ENCODE data around the gene MYO5C.

Gene MYO5C

GRCh38 chr15:52263563-52264282 lies 31.9 kb downstream of the MYO5C start:
- no peaks in the 10 kb centered on the region for H3K9me3 ChIP-seq (ENCODE audit: control insufficient read depth in 1 of 2, low read length in 2 of 2)
- H3K36me3 ChIP-seq (ENCODE audit: control insufficient read depth in 1 of 2, insufficient read depth in 2 of 2, low read length in 2 of 2), result peaks cover 0 to 3% of the 10 kb centered on the region in 2 donors
- no peak overlapping the region for H3K4me3 ChIP-seq (ENCODE audit: low read depth in 1 of 2, low read length in 2 of 2)
- H3K4me1 ChIP-seq (ENCODE audit: control insufficient read depth in 1 of 2, insufficient read depth in 2 of 2, low read length in 2 of 2), result no peaks in the 10 kb centered on the region
- peak overlapping the region; percentile 11 for H3K27ac ChIP-seq (ENCODE audit: low read length)
- H3K27me3 ChIP-seq (ENCODE audit: low read depth, low read length), result no peaks in the 10 kb centered on the region

- Histone ChIP-seq H3K27ac (ENCODE audit: low read length) (peak overlapping the region; percentile 1), H3K4me1 (ENCODE audit: control insufficient read depth in 1 of 2, insufficient read depth in 2 of 2, low read length in 2 of 2) (no peaks in the 10 kb centered on the region), H3K36me3 (ENCODE audit: control insufficient read depth in 1 of 2, insufficient read depth in 2 of 2, low read length in 2 of 2) (no peaks in the 10 kb centered on the region), H3K9me3 (ENCODE audit: control insufficient read depth in 1 of 2, low read length in 2 of 2) (no peaks in the 10 kb centered on the region), H3K4me3 (ENCODE audit: low read depth in 1 of 2, low read length in 2 of 2) (peak overlapping the region in 1 of 2 donors; percentile 12), H3K27me3 (ENCODE audit: low read depth, low read length) (no peaks in the 10 kb centered on the region)
These were observed 33.2 kb downstream of the MYO5C start for GRCh38 chr15:52262364-52262763.

- Histone ChIP-seq H3K27ac (ENCODE audit: low read length) (peak overlapping the region; percentile 1), H3K27me3 (ENCODE audit: low read depth, low read length) (no peaks in the 10 kb centered on the region), H3K4me3 (ENCODE audit: low read depth in 1 of 2, low read length in 2 of 2) (no peak overlapping the region), H3K4me1 (ENCODE audit: control insufficient read depth in 1 of 2, insufficient read depth in 2 of 2, low read length in 2 of 2) (no peaks in the 10 kb centered on the region), H3K36me3 (ENCODE audit: control insufficient read depth in 1 of 2, insufficient read depth in 2 of 2, low read length in 2 of 2) (no peaks in the 10 kb centered on the region), H3K9me3 (ENCODE audit: control insufficient read depth in 1 of 2, low read length in 2 of 2) (no peaks in the 10 kb centered on the region)
These were observed 33.9 kb downstream of the MYO5C start for GRCh38 chr15:52261498-52262242.

GRCh38 chr15:52261026-52261425 lies 34.6 kb downstream of the MYO5C start:
- no peaks in the 10 kb centered on the region for H3K4me1 ChIP-seq (ENCODE audit: control insufficient read depth in 1 of 2, insufficient read depth in 2 of 2, low read length in 2 of 2)
- H3K27me3 ChIP-seq (ENCODE audit: low read depth, low read length), result no peaks in the 10 kb centered on the region
- H3K27ac ChIP-seq (ENCODE audit: low read length), result no peak overlapping the region

GRCh38 chr15:52259503-52259902 lies 36.1 kb downstream of the MYO5C start:
- no peaks in the 10 kb centered on the region for H3K27me3 ChIP-seq (ENCODE audit: low read depth, low read length)
- H3K27ac ChIP-seq (ENCODE audit: low read length), result no peak overlapping the region
- H3K9me3 ChIP-seq (ENCODE audit: control insufficient read depth in 1 of 2, low read length in 2 of 2), result no peaks in the 10 kb centered on the region
- no peaks in the 10 kb centered on the region for H3K4me1 ChIP-seq (ENCODE audit: control insufficient read depth in 1 of 2, insufficient read depth in 2 of 2, low read length in 2 of 2)
- H3K4me3 ChIP-seq (ENCODE audit: low read depth in 1 of 2, low read length in 2 of 2), result no peak overlapping the region
- H3K36me3 ChIP-seq (ENCODE audit: control insufficient read depth in 1 of 2, insufficient read depth in 2 of 2, low read length in 2 of 2), result no peaks in the 10 kb centered on the region

More at GRCh38 chr15:52261026-52261425, 34.6 kb downstream of the MYO5C start:
- Histone ChIP-seq H3K9me3 (ENCODE audit: control insufficient read depth in 1 of 2, low read length in 2 of 2) (no peaks in the 10 kb centered on the region), H3K4me3 (ENCODE audit: low read depth in 1 of 2, low read length in 2 of 2) (no peak overlapping the region), H3K36me3 (ENCODE audit: control insufficient read depth in 1 of 2, insufficient read depth in 2 of 2, low read length in 2 of 2) (no peaks in the 10 kb centered on the region)

GRCh38 chr15:52258461-52258860 lies 37.1 kb downstream of the MYO5C start:
- no peaks in the 10 kb centered on the region for H3K4me1 ChIP-seq (ENCODE audit: control insufficient read depth in 1 of 2, insufficient read depth in 2 of 2, low read length in 2 of 2)
- H3K27ac ChIP-seq (ENCODE audit: low read length), result no peak overlapping the region
- no peaks in the 10 kb centered on the region for H3K27me3 ChIP-seq (ENCODE audit: low read depth, low read length)
- no peak overlapping the region for H3K4me3 ChIP-seq (ENCODE audit: low read depth in 1 of 2, low read length in 2 of 2)
- H3K9me3 ChIP-seq (ENCODE audit: control insufficient read depth in 1 of 2, low read length in 2 of 2), result no peaks in the 10 kb centered on the region
- H3K36me3 ChIP-seq (ENCODE audit: control insufficient read depth in 1 of 2, insufficient read depth in 2 of 2, low read length in 2 of 2), result no peaks in the 10 kb centered on the region

- no peaks in the 10 kb centered on the region for H3K36me3 ChIP-seq (ENCODE audit: control insufficient read depth in 1 of 2, insufficient read depth in 2 of 2, low read length in 2 of 2)
- H3K27me3 ChIP-seq (ENCODE audit: low read depth, low read length), result no peaks in the 10 kb centered on the region
- H3K4me1 ChIP-seq (ENCODE audit: control insufficient read depth in 1 of 2, insufficient read depth in 2 of 2, low read length in 2 of 2), result no peaks in the 10 kb centered on the region
- H3K27ac ChIP-seq (ENCODE audit: low read length), result no peak overlapping the region
- H3K9me3 ChIP-seq (ENCODE audit: control insufficient read depth in 1 of 2, low read length in 2 of 2), result no peaks in the 10 kb centered on the region
- H3K4me3 ChIP-seq (ENCODE audit: low read depth in 1 of 2, low read length in 2 of 2), result no peak overlapping the region
These were observed 37.9 kb downstream of the MYO5C start for GRCh38 chr15:52257734-52258062.

GRCh38 chr15:52256930-52257733 lies 38.5 kb downstream of the MYO5C start:
- H3K4me1 ChIP-seq (ENCODE audit: control insufficient read depth in 1 of 2, insufficient read depth in 2 of 2, low read length in 2 of 2), result no peaks in the 10 kb centered on the region
- no peak overlapping the region for H3K4me3 ChIP-seq (ENCODE audit: low read depth in 1 of 2, low read length in 2 of 2)
- H3K27ac ChIP-seq (ENCODE audit: low read length), result no peak overlapping the region
- H3K27me3 ChIP-seq (ENCODE audit: low read depth, low read length), result no peaks in the 10 kb centered on the region
- H3K9me3 ChIP-seq (ENCODE audit: control insufficient read depth in 1 of 2, low read length in 2 of 2), result no peaks in the 10 kb centered on the region
- no peaks in the 10 kb centered on the region for H3K36me3 ChIP-seq (ENCODE audit: control insufficient read depth in 1 of 2, insufficient read depth in 2 of 2, low read length in 2 of 2)

GRCh38 chr15:52256366-52256765 lies 39.2 kb downstream of the MYO5C start:
- Histone ChIP-seq H3K9me3 (ENCODE audit: control insufficient read depth in 1 of 2, low read length in 2 of 2) (no peaks in the 10 kb centered on the region), H3K4me1 (ENCODE audit: control insufficient read depth in 1 of 2, insufficient read depth in 2 of 2, low read length in 2 of 2) (no peaks in the 10 kb centered on the region), H3K27ac (ENCODE audit: low read length) (no peak overlapping the region), H3K4me3 (ENCODE audit: low read depth in 1 of 2, low read length in 2 of 2) (peak overlapping the region in 1 of 2 donors; percentile 21), H3K36me3 (ENCODE audit: control insufficient read depth in 1 of 2, insufficient read depth in 2 of 2, low read length in 2 of 2) (no peaks in the 10 kb centered on the region), H3K27me3 (ENCODE audit: low read depth, low read length) (no peaks in the 10 kb centered on the region)

- Histone ChIP-seq H3K27me3 (ENCODE audit: low read depth, low read length) (no peaks in the 10 kb centered on the region), H3K36me3 (ENCODE audit: control insufficient read depth in 1 of 2, insufficient read depth in 2 of 2, low read length in 2 of 2) (no peaks in the 10 kb centered on the region), H3K4me3 (ENCODE audit: low read depth in 1 of 2, low read length in 2 of 2) (no peak overlapping the region), H3K4me1 (ENCODE audit: control insufficient read depth in 1 of 2, insufficient read depth in 2 of 2, low read length in 2 of 2) (no peaks in the 10 kb centered on the region), H3K9me3 (ENCODE audit: control insufficient read depth in 1 of 2, low read length in 2 of 2) (no peaks in the 10 kb centered on the region), H3K27ac (ENCODE audit: low read length) (no peak overlapping the region)
These were observed 39.7 kb downstream of the MYO5C start for GRCh38 chr15:52255935-52256334.

- Histone ChIP-seq H3K4me3 (ENCODE audit: low read depth in 1 of 2, low read length in 2 of 2) (no peak overlapping the region), H3K27me3 (ENCODE audit: low read depth, low read length) (no peaks in the 10 kb centered on the region), H3K27ac (ENCODE audit: low read length) (no peak overlapping the region), H3K9me3 (ENCODE audit: control insufficient read depth in 1 of 2, low read length in 2 of 2) (no peaks in the 10 kb centered on the region), H3K4me1 (ENCODE audit: control insufficient read depth in 1 of 2, insufficient read depth in 2 of 2, low read length in 2 of 2) (no peaks in the 10 kb centered on the region), H3K36me3 (ENCODE audit: control insufficient read depth in 1 of 2, insufficient read depth in 2 of 2, low read length in 2 of 2) (no peaks in the 10 kb centered on the region)
These were observed 40.6 kb downstream of the MYO5C start for GRCh38 chr15:52255008-52255407.

All from muscle layer of duodenum (tissue), 2 donors.